Psoas muscle (tissue), 8 donors: ENCODE data around the gene EEF1A2. TPM values are rescaled to one million over a fixed set of nuclear protein-coding genes. Genes with fewer than 3 reads are reported as not detected.

Source experiments
- ATAC-seq, 4 donors: fragments of 200-7000 bp; cut with Tn5 transposase; one replicate each; pipeline ENCODE4 v1.9.1; 2020; ENCODE audit warnings: moderate library complexity in 3 of 4, mild to moderate bottlenecking in 2 of 4
- DNase-seq, 2 donors: peaks; one replicate each; pipeline ENCODE4 v3.0.0-alpha.2; 2020
- H3K27ac ChIP-seq: fragments of 200-600 bp; one replicate; pipeline ENCODE4 v1.8.0; 2022
- H3K27me3 ChIP-seq, 3 donors: fragments of 200-600 bp in 1 of 3; one replicate each; pipeline versions ENCODE4 v1.6.1 to v1.8.0; 2013 to 2022; ENCODE audit warnings: low read length in 2 of 3, mild to moderate bottlenecking in 2 of 3, moderate library complexity in 1 of 3; ENCODE audit not compliant: insufficient read depth in 3 of 3
- H3K36me3 ChIP-seq, 2 donors: fragments of 200-600 bp in 1 of 2; one replicate each; pipeline versions ENCODE4 v1.6.1 to v1.8.0; 2013 to 2022; ENCODE audit warnings: low read depth in 1 of 2, mild to moderate bottlenecking in 1 of 2, moderate library complexity in 1 of 2; ENCODE audit not compliant: insufficient read depth in 1 of 2
- H3K4me1 ChIP-seq: fragments of 200-600 bp; one replicate; pipeline ENCODE4 v1.8.0; 2022
- H3K4me3 ChIP-seq: fragments of 200-600 bp; one replicate; pipeline ENCODE4 v1.8.0; 2022; ENCODE audit warnings: mild to moderate bottlenecking
- H3K9me3 ChIP-seq: fragments of 200-600 bp; one replicate; pipeline ENCODE4 v1.8.0; 2022
- CTCF ChIP-seq: fragments of 200-600 bp; IDR thresholded peaks from one replicate; pipeline ENCODE4 v1.8.0; 2022; ENCODE audit warnings: antibody characterized with exemption
- WGBS, 3 donors: extraction: QIAGEN DNeasy Blood & Tissue Kit; methylation state at CpG; one replicate each; pipeline versions ENCODE4 v1.1.6 to v1.1.7; 2013; 5-methylcytosine and 5-hydroxymethylcytosine counted together
- intact Hi-C, 2 donors: fragments of 100-400 bp; cut with DNase I; formaldehyde crosslinking; loops; one replicate each; pipeline versions ENCODE4 v1.11.0 to v1.14.2; 2022
- polyA plus RNA-seq, 3 donors: library from polyadenylated mRNA; stranded (reverse); fragments of 200-250 nt; gene quantifications; one replicate each; pipeline ENCODE4 v1.2.3, GENCODE V29; 2013
- total RNA-seq, 4 donors: library from RNA; stranded (reverse); fragmentation: NEBNext Ultra II Directional in 2 of 4; extraction: Animal tissue kit (Norgen Biotek cat#: 25700) in 2 of 4; gene quantifications; one replicate each; pipeline versions ENCODE4 v1.2.1 to v1.2.4, GENCODE V29; 2021 to 2023
- donor health status: healthy with polysubstance abuse.
- donor health status: DM: no; HTN: no; CAD: no; lungs with moderate emphysema.
- donor health status: Bipolar disorder and iron deficiency.
- donor health status: healthy.
- donor health status: DM: yes; HTN: yes; CAD: no.
- donor health status: DM: no; HTN: no; CAD: no.
- donor health status: DM: no; HTN: no; CAD: no.
- donor health status: DM: yes; HTN: yes; CAD: no.

Gene EEF1A2
- total and polyA plus RNA-seq, 7 donors = 952 to 2,126 (median 1,898) TPM

- intact Hi-C loops = no loop called here
- Histone ChIP-seq H3K36me3 (no peaks in the 10 kb centered on the region), H3K4me3 (no peak overlapping the region), H3K4me1 (no peaks in the 10 kb centered on the region), H3K27ac (no peak overlapping the region), H3K27me3 (peaks cover 0 to 30% (median 7%) of the 10 kb centered on the region in 3 donors), H3K9me3 (no peaks in the 10 kb centered on the region)
- 74 to 84% (median 79%) methylated on average over 12 of the region's 12 CpGs for WGBS, 3 donors
- TF ChIP-seq CTCF = no peak
- no peak for DNase-seq
- ATAC-seq = no peak
These were observed 60.8 kb downstream of the EEF1A2 start for GRCh38 chr20:63438121-63438520.

Other genes starting within 250 kb of the EEF1A2 start
- not detected for gene NKAIN4, start 244.6 kb downstream of the EEF1A2 start, total RNA-seq
- gene NKAIN4, start 244.6 kb downstream of the EEF1A2 start, polyA plus RNA-seq = not detected
- 10 to 100 TPM; 19.9 to 42.2 (median 25.5) TPM for gene ARFGAP1, start 226.3 kb downstream of the EEF1A2 start, total RNA-seq
- gene ARFGAP1, start 226.3 kb downstream of the EEF1A2 start, polyA plus RNA-seq = 10 to 100 TPM; 22.3 to 42.0 (median 30.4) TPM
- gene COL20A1, start 205.9 kb downstream of the EEF1A2 start, total RNA-seq = not detected
- under 1 TPM in 2 of 3 donors, not detected in 1; 0.08 to 0.09 TPM for gene COL20A1, start 205.9 kb downstream of the EEF1A2 start, polyA plus RNA-seq
- gene CHRNA4, start 137.7 kb downstream of the EEF1A2 start, total RNA-seq = under 1 TPM in 2 of 4 donors, not detected in 2; 0.24 to 0.41 TPM
- gene CHRNA4, start 137.7 kb downstream of the EEF1A2 start, polyA plus RNA-seq = under 1 TPM in 1 of 3 donors, not detected in 2; 0.01 TPM
- 1 to 10 TPM in 1 of 4 donors, under 1 TPM in 3; 0.11 to 2.8 (median 0.28) TPM for gene KCNQ2, start 26.4 kb downstream of the EEF1A2 start, total RNA-seq
- under 1 TPM in 2 of 3 donors, not detected in 1; 0.01 to 0.03 TPM for gene KCNQ2, start 26.4 kb downstream of the EEF1A2 start, polyA plus RNA-seq
- 100 to 1,000 TPM; 130 to 198 (median 155) TPM for gene PPDPF, start 21.7 kb upstream of the EEF1A2 start, total RNA-seq
- 100 to 1,000 TPM; 134 to 158 (median 142) TPM for gene PPDPF, start 21.7 kb upstream of the EEF1A2 start, polyA plus RNA-seq
- gene PTK6, start 38.3 kb upstream of the EEF1A2 start, total RNA-seq = under 1 TPM in 1 of 4 donors, not detected in 3; 0.06 TPM
- gene PTK6, start 38.3 kb upstream of the EEF1A2 start, polyA plus RNA-seq = under 1 TPM in 2 of 3 donors, not detected in 1; 0.04 TPM
- gene SRMS, start 48.7 kb upstream of the EEF1A2 start, total RNA-seq = not detected
- gene SRMS, start 48.7 kb upstream of the EEF1A2 start, polyA plus RNA-seq = not detected
- under 1 TPM in 1 of 4 donors, not detected in 3; 0.14 TPM for gene FNDC11, start 55.1 kb upstream of the EEF1A2 start, total RNA-seq
- gene FNDC11, start 55.1 kb upstream of the EEF1A2 start, polyA plus RNA-seq = under 1 TPM in 2 of 3 donors, not detected in 1; 0.07 to 0.08 TPM
- gene HELZ2, start 75.2 kb upstream of the EEF1A2 start, total RNA-seq = 1 to 10 TPM; 3.5 to 8.0 (median 5.4) TPM
- gene HELZ2, start 75.2 kb upstream of the EEF1A2 start, polyA plus RNA-seq = 1 to 10 TPM in 2 of 3 donors, under 1 TPM in 1; 0.82 to 3.1 (median 1.5) TPM
- 10 to 100 TPM in 1 of 4 donors, 1 to 10 TPM in 3; 5.4 to 10.1 (median 7.8) TPM for gene GMEB2, start 128.0 kb upstream of the EEF1A2 start, total RNA-seq
- gene GMEB2, start 128.0 kb upstream of the EEF1A2 start, polyA plus RNA-seq = 1 to 10 TPM; 6.9 to 8.7 (median 8.5) TPM
- gene STMN3, start 154.3 kb upstream of the EEF1A2 start, total RNA-seq = 1 to 10 TPM; 2.4 to 3.1 (median 2.7) TPM
- 1 to 10 TPM; 1.0 to 2.7 (median 1.2) TPM for gene STMN3, start 154.3 kb upstream of the EEF1A2 start, polyA plus RNA-seq
- 10 to 100 TPM in 2 of 4 donors, 1 to 10 TPM in 2; 9.2 to 17.5 (median 10.9) TPM for gene RTEL1, start 159.2 kb upstream of the EEF1A2 start, total RNA-seq
- gene RTEL1, start 159.2 kb upstream of the EEF1A2 start, polyA plus RNA-seq = 1 to 10 TPM; 5.2 to 7.3 (median 7.1) TPM
- gene TNFRSF6B, start 197.6 kb upstream of the EEF1A2 start, total RNA-seq = 1 to 10 TPM in 3 of 4 donors, not detected in 1; 1.3 to 2.2 (median 1.6) TPM
- gene TNFRSF6B, start 197.6 kb upstream of the EEF1A2 start, polyA plus RNA-seq = 10 to 100 TPM in 1 of 3 donors, 1 to 10 TPM in 1, under 1 TPM in 1; 0.56 to 16.1 (median 6.1) TPM
- gene ARFRP1, start 208.9 kb upstream of the EEF1A2 start, total RNA-seq = 10 to 100 TPM; 22.9 to 38.9 (median 32.6) TPM
- gene ARFRP1, start 208.9 kb upstream of the EEF1A2 start, polyA plus RNA-seq = 10 to 100 TPM; 31.7 to 74.0 (median 32.4) TPM
- gene ZGPAT, start 209.0 kb upstream of the EEF1A2 start, total RNA-seq = 10 to 100 TPM; 10.7 to 18.2 (median 14.9) TPM
- 10 to 100 TPM; 28.4 to 54.8 (median 43.6) TPM for gene ZGPAT, start 209.0 kb upstream of the EEF1A2 start, polyA plus RNA-seq
- gene LIME1, start 237.6 kb upstream of the EEF1A2 start, total RNA-seq = 1 to 10 TPM; 1.7 to 4.6 (median 2.6) TPM
- 1 to 10 TPM; 3.1 to 5.1 (median 4.4) TPM for gene LIME1, start 237.6 kb upstream of the EEF1A2 start, polyA plus RNA-seq
- gene SLC2A4RG, start 240.7 kb upstream of the EEF1A2 start, total RNA-seq = 10 to 100 TPM; 40.2 to 79.1 (median 54.7) TPM
- gene SLC2A4RG, start 240.7 kb upstream of the EEF1A2 start, polyA plus RNA-seq = 10 to 100 TPM; 27.1 to 45.5 (median 43.7) TPM